Hematopoietic multipotent progenitor cell treated with erythropoietin and hydrocortisone succinate and interleukin-3 and kit ligand, for 4 days (in vitro differentiated cells): ENCODE data around the gene NEK9.

ENCODE experiments used
- DNase-seq: peaks from one replicate; pipeline ENCODE4 v3.0.0-alpha.2; 2015

NEK9 gene

GRCh38 chr14:75143761-75144527, 17.1 kb upstream of the NEK9 start:
- no peak for DNase-seq

GRCh38 chr14:75142494-75142893, 15.6 kb upstream of the NEK9 start:
- no peak for DNase-seq

- peak; percentile 64 for DNase-seq
These were observed 15.1 kb upstream of the NEK9 start for GRCh38 chr14:75141967-75142366.

- no peak for DNase-seq
These were observed 14.2 kb upstream of the NEK9 start for GRCh38 chr14:75141062-75141461.

- no peak for DNase-seq
These were observed 13.8 kb upstream of the NEK9 start for GRCh38 chr14:75140620-75141019.

GRCh38 chr14:75139185-75139584, 12.3 kb upstream of the NEK9 start:
- no peak for DNase-seq

GRCh38 chr14:75138492-75138891, 11.6 kb upstream of the NEK9 start:
- peak; percentile 67 for DNase-seq

GRCh38 chr14:75134644-75135043, 7.8 kb upstream of the NEK9 start:
- DNase-seq, result no peak

- no peak for DNase-seq
These were observed 6.7 kb upstream of the NEK9 start for GRCh38 chr14:75133597-75133996.

GRCh38 chr14:75132382-75133086, 5.7 kb upstream of the NEK9 start:
- DNase-seq, result peak; percentile 89

- DNase-seq, result no peak
These were observed 1.7 kb upstream of the NEK9 start for GRCh38 chr14:75128596-75128990.

- DNase-seq, result no peak
These were observed 1.2 kb upstream of the NEK9 start for GRCh38 chr14:75127903-75128595.

GRCh38 chr14:75127474-75127820, 599 bp upstream of the NEK9 start:
- DNase-seq, result peak; percentile 20

GRCh38 chr14:75126121-75126544, 715 bp downstream of the NEK9 start:
- DNase-seq, result peak; percentile 70

- DNase-seq, result no peak
These were observed 1.2 kb downstream of the NEK9 start for GRCh38 chr14:75125617-75126016.

GRCh38 chr14:75123991-75124390, 2.9 kb downstream of the NEK9 start:
- peak; percentile 79 for DNase-seq

- DNase-seq, result no peak
These were observed 5.3 kb downstream of the NEK9 start for GRCh38 chr14:75121552-75121951.

GRCh38 chr14:75120541-75121291, 6.1 kb downstream of the NEK9 start:
- DNase-seq, result peak; percentile 22

- DNase-seq, result no peak
These were observed 7.8 kb downstream of the NEK9 start for GRCh38 chr14:75119056-75119455.

- no peak for DNase-seq
These were observed 12.8 kb downstream of the NEK9 start for GRCh38 chr14:75113932-75114539.

- DNase-seq, result no peak
These were observed 17.0 kb downstream of the NEK9 start for GRCh38 chr14:75109877-75110276.

- no peak for DNase-seq
These were observed 19.7 kb downstream of the NEK9 start for GRCh38 chr14:75107186-75107585.

- no peak for DNase-seq
These were observed 25.4 kb downstream of the NEK9 start for GRCh38 chr14:75101491-75101890.
